ENCODE measurements around the gene F2. TPM values are rescaled to one million over a fixed set of nuclear protein-coding genes. Genes with fewer than 3 reads are reported as not detected.

F2 gene
- total RNA-seq, 1 donor from 2014 or later: not detected

DNA sequence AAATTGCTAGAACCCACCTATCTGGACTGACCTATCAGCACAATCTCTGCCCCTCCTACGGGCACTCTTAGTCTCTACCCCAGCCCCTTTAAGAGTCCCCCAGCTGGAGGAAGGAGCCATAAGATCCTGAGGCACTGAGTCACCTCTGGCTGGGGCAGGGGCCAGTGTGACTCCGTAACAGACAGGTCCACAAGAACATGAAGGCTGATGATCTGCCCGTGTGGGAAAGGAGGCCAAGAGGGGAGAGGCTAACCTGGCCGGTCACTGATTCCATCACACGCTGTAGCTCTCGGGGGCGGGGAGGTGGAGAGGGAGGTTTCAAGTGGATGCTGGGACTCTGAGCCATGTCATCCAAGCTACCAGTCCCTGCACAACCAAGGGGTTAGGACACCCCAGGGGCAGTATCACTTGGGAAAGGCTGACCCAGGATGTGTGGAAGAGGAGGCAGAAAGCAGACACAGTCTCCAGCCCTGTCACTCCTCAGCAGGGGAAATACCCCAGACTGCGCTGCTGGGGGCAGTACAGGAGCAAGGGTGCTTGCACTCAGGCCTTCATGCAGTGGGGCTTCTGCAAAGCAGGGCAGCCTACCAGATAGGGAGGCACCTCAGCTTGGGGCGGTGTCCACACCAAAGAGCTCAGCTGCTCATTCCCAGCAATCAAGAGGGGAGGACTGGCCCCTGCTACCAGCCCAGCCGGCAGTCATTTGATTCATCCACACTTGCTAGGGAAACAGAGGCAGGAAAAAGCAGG is 40.8 kb upstream of the F2 start:
- DNase-seq (no peak), ATAC-seq (no peak)
- no peak overlapping the region for H3K4me3 ChIP-seq
- TF ChIP-seq, protein P1, sequence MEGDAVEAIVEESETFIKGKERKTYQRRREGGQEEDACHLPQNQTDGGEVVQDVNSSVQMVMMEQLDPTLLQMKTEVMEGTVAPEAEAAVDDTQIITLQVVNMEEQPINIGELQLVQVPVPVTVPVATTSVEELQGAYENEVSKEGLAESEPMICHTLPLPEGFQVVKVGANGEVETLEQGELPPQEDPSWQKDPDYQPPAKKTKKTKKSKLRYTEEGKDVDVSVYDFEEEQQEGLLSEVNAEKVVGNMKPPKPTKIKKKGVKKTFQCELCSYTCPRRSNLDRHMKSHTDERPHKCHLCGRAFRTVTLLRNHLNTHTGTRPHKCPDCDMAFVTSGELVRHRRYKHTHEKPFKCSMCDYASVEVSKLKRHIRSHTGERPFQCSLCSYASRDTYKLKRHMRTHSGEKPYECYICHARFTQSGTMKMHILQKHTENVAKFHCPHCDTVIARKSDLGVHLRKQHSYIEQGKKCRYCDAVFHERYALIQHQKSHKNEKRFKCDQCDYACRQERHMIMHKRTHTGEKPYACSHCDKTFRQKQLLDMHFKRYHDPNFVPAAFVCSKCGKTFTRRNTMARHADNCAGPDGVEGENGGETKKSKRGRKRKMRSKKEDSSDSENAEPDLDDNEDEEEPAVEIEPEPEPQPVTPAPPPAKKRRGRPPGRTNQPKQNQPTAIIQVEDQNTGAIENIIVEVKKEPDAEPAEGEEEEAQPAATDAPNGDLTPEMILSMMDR (IDR thresholded peaks at IDR 0.05): no peak
- H3K36me3 ChIP-seq: peaks cover 71% of the 10 kb centered on the region
- intact Hi-C loops (cut with DNase I): no loop called here
- H3K27me3 ChIP-seq (ENCODE audit: low read depth): no peaks in the 10 kb centered on the region
- H3K9me3 ChIP-seq: no peaks in the 10 kb centered on the region
- H3K4me1 ChIP-seq: peaks cover 37% of the 10 kb centered on the region
- H3K27ac ChIP-seq: no peak overlapping the region

DNA sequence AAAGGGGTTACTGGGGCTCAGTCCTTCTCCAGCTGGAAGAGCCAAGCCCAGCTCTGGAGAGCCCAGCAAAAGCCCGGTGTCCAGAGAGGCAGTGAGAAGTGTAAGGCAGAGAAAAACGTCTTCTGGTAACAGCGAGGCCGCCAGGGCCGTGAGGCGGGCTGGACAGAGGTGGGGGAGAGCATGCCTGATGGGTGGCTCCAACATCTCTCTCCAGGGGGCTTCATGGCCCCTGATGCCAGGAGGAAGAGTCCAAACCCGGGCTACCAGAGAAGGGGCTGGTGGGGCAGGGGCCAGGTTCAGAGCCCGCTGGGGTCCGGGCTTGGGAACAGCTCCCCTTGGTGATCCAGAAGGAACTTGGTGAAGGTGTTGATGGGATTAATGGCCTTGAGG is 40.3 kb upstream of the F2 start:
- H3K27me3 ChIP-seq (ENCODE audit: low read depth): no peaks in the 10 kb centered on the region
- no peak for DNase-seq
- H3K36me3 ChIP-seq: peaks cover 71% of the 10 kb centered on the region
- no peaks in the 10 kb centered on the region for H3K9me3 ChIP-seq
- H3K27ac ChIP-seq: no peak overlapping the region
- intact Hi-C loops (cut with DNase I): no loop called here
- peaks cover 36% of the 10 kb centered on the region for H3K4me1 ChIP-seq
- no peak overlapping the region for H3K4me3 ChIP-seq
- TF ChIP-seq, protein P1 (IDR thresholded peaks at IDR 0.05): no peak
- ATAC-seq: no peak

DNA sequence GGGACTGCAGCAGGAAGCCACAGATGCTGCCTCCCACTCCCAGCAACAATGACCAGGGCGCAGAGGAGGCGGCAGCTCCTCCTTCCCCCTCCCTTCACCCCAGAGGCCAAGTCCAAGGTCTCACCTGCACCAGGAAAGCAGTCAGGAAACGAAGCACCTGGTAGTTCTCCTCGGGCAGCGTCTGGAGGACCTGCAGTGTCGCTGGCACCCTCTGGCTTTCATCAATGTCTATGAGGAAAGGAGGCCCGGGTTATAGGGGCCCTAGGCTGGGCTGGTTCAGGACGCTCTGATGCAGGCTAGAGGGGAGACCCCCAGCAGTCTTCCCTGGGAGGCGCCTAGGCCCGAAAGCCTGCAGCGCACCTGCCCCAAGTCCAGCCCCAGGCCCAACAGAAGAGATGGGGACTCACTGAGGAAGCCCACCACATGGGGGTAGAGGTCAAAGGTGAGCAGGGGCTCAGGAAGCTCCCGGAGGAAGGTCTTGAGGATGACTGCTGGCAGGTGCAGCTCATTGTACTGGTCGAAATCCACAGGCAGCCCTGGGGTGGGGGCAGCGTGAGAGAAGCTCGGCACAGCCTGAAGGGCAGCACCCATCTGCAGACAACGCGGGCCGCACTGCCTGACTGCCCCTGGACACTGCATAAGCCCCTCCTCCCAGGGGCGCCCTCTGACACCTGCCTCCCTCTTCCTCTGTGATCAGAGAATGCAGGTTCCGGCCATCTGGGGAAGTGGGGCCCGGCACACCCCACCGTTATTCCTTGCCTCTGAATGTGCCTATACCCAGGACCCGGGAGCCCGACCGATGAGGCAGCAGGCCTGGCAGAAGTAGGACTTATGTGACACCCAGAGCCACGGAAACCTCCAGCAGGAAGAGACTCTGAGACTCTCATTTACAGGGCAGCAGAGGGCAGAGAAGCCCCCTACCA is 39.5 kb upstream of the F2 start:
- no peaks in the 10 kb centered on the region for H3K9me3 ChIP-seq
- no peaks in the 10 kb centered on the region for H3K27me3 ChIP-seq (ENCODE audit: low read depth)
- no peak for ATAC-seq
- H3K27ac ChIP-seq: no peak overlapping the region
- peaks cover 28% of the 10 kb centered on the region for H3K4me1 ChIP-seq
- intact Hi-C loops (cut with DNase I): no loop called here
- no peak for DNase-seq
- TF ChIP-seq, protein P1 (IDR thresholded peaks at IDR 0.05): no peak
- H3K36me3 ChIP-seq: peaks cover 76% of the 10 kb centered on the region
- H3K4me3 ChIP-seq: no peak overlapping the region

DNA sequence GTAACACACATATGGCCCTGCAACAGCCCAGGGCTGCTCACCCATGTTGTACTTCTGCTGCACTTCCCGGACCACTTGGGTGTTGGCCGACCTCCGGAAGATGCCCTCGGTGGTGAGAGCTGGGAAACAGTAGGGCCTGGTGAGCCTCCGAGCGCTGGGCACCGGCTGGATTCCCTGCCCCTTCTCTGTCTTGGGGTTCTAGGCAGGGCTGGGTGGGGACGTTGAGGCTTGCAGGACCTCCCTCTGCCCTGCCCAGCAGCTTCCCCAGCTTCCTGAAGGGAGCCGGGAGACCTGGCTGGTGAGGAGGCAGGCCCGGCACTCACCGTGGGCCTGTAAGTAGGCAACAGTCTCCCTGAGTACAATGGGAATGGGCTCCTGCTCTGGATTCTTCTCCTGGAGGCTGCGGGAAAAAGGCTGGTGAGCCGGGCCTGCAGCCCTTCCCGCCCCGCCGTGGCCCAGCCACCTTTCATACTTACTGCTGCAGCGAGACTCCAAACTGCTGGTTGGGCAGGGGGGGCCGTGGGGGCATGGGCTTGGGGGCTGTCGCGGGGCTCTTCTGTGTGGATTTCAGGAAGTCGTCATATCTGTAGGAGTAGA is 38.8 kb upstream of the F2 start:
- H3K4me1 ChIP-seq: peaks cover 21% of the 10 kb centered on the region
- H3K36me3 ChIP-seq: peaks cover 82% of the 10 kb centered on the region
- ATAC-seq (no peak), DNase-seq (no peak)
- no peak overlapping the region for H3K27ac ChIP-seq
- intact Hi-C loops (cut with DNase I): no loop called here
- TF ChIP-seq, protein P1 (IDR thresholded peaks at IDR 0.05): no peak
- no peaks in the 10 kb centered on the region for H3K9me3 ChIP-seq
- H3K4me3 ChIP-seq: no peak overlapping the region
- no peaks in the 10 kb centered on the region for H3K27me3 ChIP-seq (ENCODE audit: low read depth)

DNA sequence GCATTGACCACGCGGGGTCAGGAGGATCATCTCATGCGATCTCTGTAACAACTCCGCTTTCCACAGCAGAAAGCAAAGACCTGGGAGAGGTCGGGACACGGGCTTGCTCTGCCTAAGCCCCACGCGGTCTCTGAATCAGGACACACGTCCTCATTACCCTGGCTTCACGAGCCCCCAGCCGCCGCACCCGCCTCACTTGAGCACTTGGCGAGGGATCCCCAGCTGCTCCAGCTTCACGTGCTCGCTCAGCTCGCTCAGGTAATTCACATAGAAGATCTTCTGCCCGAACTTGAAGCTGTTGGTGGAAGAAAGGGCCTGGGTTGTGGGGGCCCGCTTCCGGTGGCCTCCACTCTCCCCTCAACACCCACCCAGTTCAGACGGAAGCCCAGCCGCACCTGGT is 38.2 kb upstream of the F2 start:
- ATAC-seq: no peak
- no peak overlapping the region for H3K27ac ChIP-seq
- H3K4me1 ChIP-seq: peaks cover 15% of the 10 kb centered on the region
- no peaks in the 10 kb centered on the region for H3K27me3 ChIP-seq (ENCODE audit: low read depth)
- intact Hi-C loops (cut with DNase I): no loop called here
- peaks cover 87% of the 10 kb centered on the region for H3K36me3 ChIP-seq
- H3K9me3 ChIP-seq: no peaks in the 10 kb centered on the region
- TF ChIP-seq, protein P1 (IDR thresholded peaks at IDR 0.05): no peak
- H3K4me3 ChIP-seq: no peak overlapping the region
- no peak for DNase-seq

Measured in lower lobe of right lung (tissue), 2 donors.